GM12878 (cell line): ENCODE measurements around the gene CARD10. TPM values are rescaled to one million over a fixed set of nuclear protein-coding genes. Genes with fewer than 3 reads are reported as not detected.

Experiments used
- ATAC-seq: fragments of 200-7000 bp; cut with Tn5 transposase; 3 replicates; pipeline ENCODE4 v1.9.1; 2020; ENCODE audit warnings: mild to moderate bottlenecking, moderate library complexity
- BruUV-seq: library from RNA; stranded (reverse); fragments of 400-500 nt; replicated peaks from 2 replicates; lab custom pipeline; 2021; lab: Mats Ljungman, UMichigan
- CTCF ChIA-PET: fragments of 300-600 bp; sonication (Branson Sonifier 250); formaldehyde crosslinking; extraction: SDS; loops from one replicate; lab custom pipeline; 2021; ENCODE audit warnings: inconsistent platforms; lab: Yijun Ruan, JAX
- POLR2A ChIA-PET: fragments of 350-600 bp; formaldehyde crosslinking; extraction: SDS; loops from one replicate; lab custom pipeline; 2021; ENCODE audit warnings: inconsistent platforms; lab: Charles Lee
- RAD21 ChIA-PET: fragments of 300-600 bp; sonication (Branson Sonifier 250); formaldehyde crosslinking; loops from one replicate; lab custom pipeline; 2023; ENCODE audit warnings: antibody characterized with exemption; ENCODE audit not compliant: unreplicated experiment; lab: Charles Lee
- SMC1A ChIA-PET: fragments of 300-600 bp; sonication (Branson Sonifier 250); formaldehyde crosslinking; loops from one replicate; lab custom pipeline; 2023; ENCODE audit not compliant: unreplicated experiment, uncharacterized antibody; lab: Charles Lee
- DNase-seq: peaks from one replicate; pipeline ENCODE4 v3.0.0-alpha.2; 2011; ENCODE audit warnings: low read depth, low spot score
- FAIRE-seq: peaks from 3 replicates; lab custom pipeline; 2011; peaks lifted over from hg19 to GRCh38; lab: Jason Lieb, UNC
- H2AFZ ChIP-seq: 2 replicates; pipeline ENCODE4 v1.6.0; 2011; ENCODE audit warnings: low read depth, low read length, control low read depth; ENCODE audit not compliant: control insufficient read depth
- H3K27ac ChIP-seq: 2 replicates; pipeline ENCODE4 v1.5.1; 2011; ENCODE audit warnings: control low read depth; ENCODE audit not compliant: control insufficient read depth, insufficient read depth
- H3K27me3 ChIP-seq, 2 experiments: replicated peaks in 1 of 2; 2 replicates each; pipeline versions ENCODE4 v1.6.0 to v1.6.1; 2011; ENCODE audit warnings: low read length in 1 of 2; ENCODE audit not compliant: control insufficient read depth in 2 of 2, insufficient read depth in 2 of 2
- H3K36me3 ChIP-seq, 2 experiments: 2 replicates each; pipeline ENCODE4 v1.5.1; 2011; ENCODE audit warnings: low read length in 1 of 2; ENCODE audit not compliant: control insufficient read depth in 2 of 2, insufficient read depth in 2 of 2
- H3K4me1 ChIP-seq: 2 replicates; pipeline ENCODE4 v1.6.1; 2011; ENCODE audit warnings: mild to moderate bottlenecking, low read length, moderate library complexity, mixed read lengths; ENCODE audit not compliant: control insufficient read depth, insufficient read depth
- H3K4me2 ChIP-seq: 2 replicates; pipeline ENCODE4 v1.6.0; 2011; ENCODE audit warnings: control low read depth; ENCODE audit not compliant: control insufficient read depth, insufficient read depth
- H3K4me3 ChIP-seq: fragments of 200-600 bp; sonication (generic); 2 replicates; pipeline ENCODE4 v1.5.1; 2016
- H3K79me2 ChIP-seq: 2 replicates; pipeline ENCODE4 v1.6.0; 2011; ENCODE audit warnings: low read length; ENCODE audit not compliant: control insufficient read depth, insufficient read depth
- H3K9ac ChIP-seq: 2 replicates; pipeline ENCODE4 v1.8.0; 2011; ENCODE audit warnings: low read length, control low read depth, mixed read lengths; ENCODE audit not compliant: control insufficient read depth, insufficient read depth
- H3K9me3 ChIP-seq: replicated peaks from 3 replicates; pipeline ENCODE4 v1.5.1; 2011; ENCODE audit warnings: mild to moderate bottlenecking, low read length; ENCODE audit not compliant: control insufficient read depth, insufficient read depth
- H4K20me1 ChIP-seq: 2 replicates; pipeline ENCODE4 v1.6.0; 2011; ENCODE audit not compliant: control insufficient read depth, insufficient read depth
- BHLHE40 ChIP-seq, 2 experiments: fragments of 450-650 bp in 1 of 2; IDR thresholded peaks; 2 replicates each; pipeline ENCODE4 v1.6.1; 2011 to 2017; ENCODE audit warnings: low read depth in 2 of 2, borderline replicate concordance in 1 of 2, improper control_type of control experiment in 1 of 2, low read length in 1 of 2, mild to moderate bottlenecking in 1 of 2
- CREB1 ChIP-seq: IDR thresholded peaks from 2 replicates; pipeline ENCODE4 v1.6.1; 2012; ENCODE audit warnings: low read depth, mild to moderate bottlenecking, inconsistent platforms
- E4F1 ChIP-seq: fragments of 450-650 bp; IDR thresholded peaks from 2 replicates; pipeline ENCODE4 v1.6.1; 2018; ENCODE audit warnings: borderline replicate concordance, mild to moderate bottlenecking; ENCODE audit not compliant: partially characterized antibody
- EZH2 ChIP-seq: IDR thresholded peaks from 2 replicates; pipeline ENCODE4 v1.6.1; 2012; ENCODE audit warnings: low read depth, mild to moderate bottlenecking, control low read depth, inconsistent platforms, low read length, borderline replicate concordance; ENCODE audit not compliant: control insufficient read depth
- FOXK2 ChIP-seq: fragments of 450-650 bp; IDR thresholded peaks from 2 replicates; pipeline ENCODE4 v1.6.1; 2017; ENCODE audit warnings: mild to moderate bottlenecking, moderate library complexity
- MTA3 ChIP-seq: IDR thresholded peaks from 2 replicates; pipeline ENCODE4 v1.6.1; 2012; ENCODE audit warnings: low read length, inconsistent platforms, borderline replicate concordance
- NR2C2 ChIP-seq: IDR thresholded peaks from 2 replicates; pipeline ENCODE4 v1.6.1; 2011; ENCODE audit warnings: borderline replicate concordance, low read depth; ENCODE audit not compliant: control insufficient read depth, insufficient read length
- POLR2AphosphoS2 ChIP-seq: IDR thresholded peaks from 2 replicates; pipeline ENCODE4 v1.6.1; 2011; ENCODE audit warnings: low read depth, mild to moderate bottlenecking, low read length, improper control_type of control experiment, moderate library complexity
- RUNX3 ChIP-seq: IDR thresholded peaks from 2 replicates; pipeline ENCODE4 v1.6.1; 2012; ENCODE audit warnings: low read length, inconsistent platforms
- SIN3A ChIP-seq: IDR thresholded peaks from 2 replicates; pipeline ENCODE4 v1.6.1; 2012; ENCODE audit warnings: low read depth, low read length, improper control_type of control experiment
- SIX5 ChIP-seq: IDR thresholded peaks from 2 replicates; pipeline ENCODE4 v1.6.1; 2011; ENCODE audit warnings: mild to moderate bottlenecking, low read depth, low read length, moderate library complexity; ENCODE audit not compliant: severe bottlenecking
- ZSCAN29 ChIP-seq: fragments of 450-650 bp; IDR thresholded peaks from 2 replicates; pipeline ENCODE4 v1.6.1; 2017; ENCODE audit warnings: mild to moderate bottlenecking, moderate library complexity
- WGBS: methylation state at CpG from one replicate; pipeline ENCODE4 v1.1.6; 2016; ENCODE audit warnings: low lambda C conversion rate; ENCODE audit not compliant: insufficient replicate concordance, insufficient coverage; ENCODE audit errors: missing lambda C conversion rate; 5-methylcytosine and 5-hydroxymethylcytosine counted together
- in situ Hi-C: fragments of 300-500 bp; cut with MboI; formaldehyde crosslinking; loops from 9 replicates; pipeline ENCODE4 v1.14.3; 2018; ENCODE audit warnings: mixed read lengths
- intact Hi-C: fragments of 100-400 bp; cut with micrococcal nuclease; formaldehyde crosslinking; loops from one replicate; pipeline ENCODE4 v1.14.2; 2022; ENCODE audit not compliant: unreplicated experiment
- polyA plus RNA-seq, 11 experiments: library from polyadenylated mRNA; depleted of rRNA in 4 of 11; unstranded in 6 of 11; stranded (reverse) in 5 of 11; fragments of >200 nt; fragmentation: Nextera tagmentation in 4 of 11; fragmentation: Illumina TruSeq in 1 of 11; extraction: Ambion mirVana in 4 of 11; extraction: Trizol in 1 of 11; gene quantifications; 1 replicate in 1 of 11; 2 replicates in 10 of 11; pipeline versions ENCODE4 v1.2.1 to v1.2.3, GENCODE V29; 2011 to 2016; ENCODE audit warnings: inconsistent platforms in 2 of 11, missing spikeins in 2 of 11, low read depth in 1 of 11
- total RNA-seq, 4 experiments: library from RNA; depleted of rRNA in 3 of 4; stranded (reverse); fragments of >200 nt in 3 of 4; fragmentation: Illumina TruSeq in 1 of 4; extraction: Trizol in 1 of 4; gene quantifications; 2 replicates each; pipeline versions ENCODE4 v1.2.1 to v1.2.3, GENCODE V29; 2013 to 2021
- TF ChIP-seq, protein P1 (sequence below): IDR thresholded peaks from 2 replicates; pipeline ENCODE4 v1.6.1; 2012; ENCODE audit warnings: low read length, inconsistent platforms
- TF ChIP-seq, protein P2 (sequence below): fragments of 150-350 bp; IDR thresholded peaks from 2 replicates; pipeline ENCODE4 v1.6.1; 2014; ENCODE audit warnings: mild to moderate bottlenecking, low read depth, low read length
- TF ChIP-seq, protein P3 (sequence below): fragments of 450-650 bp; formaldehyde crosslinking; IDR thresholded peaks from 2 replicates; pipeline ENCODE4 v1.4.0; 2022; ENCODE audit warnings: mild to moderate bottlenecking, moderate library complexity

Gene CARD10
- total and polyA plus RNA-seq, 10 of the 15 experiments (the other 5 are each of a cell fraction or from before 2014, with no cell fraction given): 0.08 to 0.10 (median 0.10) TPM; not detected in 7

- Histone ChIP-seq H3K79me2 (no peaks in the 10 kb centered on the region), H3K4me1 (no peaks in the 10 kb centered on the region), H3K9me3 (no peaks in the 10 kb centered on the region), H3K27ac (no peak overlapping the region), H2AFZ (no peak overlapping the region), H3K9ac (no peak overlapping the region), H3K4me3 (no peak overlapping the region), H3K36me3 (no peaks in the 10 kb centered on the region), H4K20me1 (no peaks in the 10 kb centered on the region), H3K4me2 (no peak overlapping the region), H3K27me3 (peaks cover 0 to 3% of the 10 kb centered on the region in 2 experiments; a peak in 2 of 4 replicates)
- POLR2A ChIA-PET: no interaction called here
- no TSS peak for BruUV-seq
- RAD21 ChIA-PET: no interaction called here
- intact Hi-C loops: no loop called here
- WGBS: 25% methylated on average over 7 of the region's 11 CpGs
- FAIRE-seq (no peak), DNase-seq (no peak), ATAC-seq (no peak)
- in situ Hi-C loops: no loop called here
- SMC1A ChIA-PET: no interaction called here
- CTCF ChIA-PET: no interaction called here
- TF ChIP-seq CREB1 (no peak), SIX5 (no peak), RUNX3 (no peak), EZH2 (no peak), E4F1 (no peak), ZSCAN29 (no peak), SIN3A (no peak), FOXK2 (no peak), MTA3 (no peak), NR2C2 (no peak), BHLHE40 (IDR thresholded peaks at IDR 0.05; ENCODE audit: borderline replicate concordance in 1 of 2, low read depth in 2 of 2, low read length in 1 of 2) (no peak), POLR2AphosphoS2 (no peak)
- TF ChIP-seq, protein P1, sequence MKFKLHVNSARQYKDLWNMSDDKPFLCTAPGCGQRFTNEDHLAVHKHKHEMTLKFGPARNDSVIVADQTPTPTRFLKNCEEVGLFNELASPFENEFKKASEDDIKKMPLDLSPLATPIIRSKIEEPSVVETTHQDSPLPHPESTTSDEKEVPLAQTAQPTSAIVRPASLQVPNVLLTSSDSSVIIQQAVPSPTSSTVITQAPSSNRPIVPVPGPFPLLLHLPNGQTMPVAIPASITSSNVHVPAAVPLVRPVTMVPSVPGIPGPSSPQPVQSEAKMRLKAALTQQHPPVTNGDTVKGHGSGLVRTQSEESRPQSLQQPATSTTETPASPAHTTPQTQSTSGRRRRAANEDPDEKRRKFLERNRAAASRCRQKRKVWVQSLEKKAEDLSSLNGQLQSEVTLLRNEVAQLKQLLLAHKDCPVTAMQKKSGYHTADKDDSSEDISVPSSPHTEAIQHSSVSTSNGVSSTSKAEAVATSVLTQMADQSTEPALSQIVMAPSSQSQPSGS: no peak
- TF ChIP-seq, protein P2, sequence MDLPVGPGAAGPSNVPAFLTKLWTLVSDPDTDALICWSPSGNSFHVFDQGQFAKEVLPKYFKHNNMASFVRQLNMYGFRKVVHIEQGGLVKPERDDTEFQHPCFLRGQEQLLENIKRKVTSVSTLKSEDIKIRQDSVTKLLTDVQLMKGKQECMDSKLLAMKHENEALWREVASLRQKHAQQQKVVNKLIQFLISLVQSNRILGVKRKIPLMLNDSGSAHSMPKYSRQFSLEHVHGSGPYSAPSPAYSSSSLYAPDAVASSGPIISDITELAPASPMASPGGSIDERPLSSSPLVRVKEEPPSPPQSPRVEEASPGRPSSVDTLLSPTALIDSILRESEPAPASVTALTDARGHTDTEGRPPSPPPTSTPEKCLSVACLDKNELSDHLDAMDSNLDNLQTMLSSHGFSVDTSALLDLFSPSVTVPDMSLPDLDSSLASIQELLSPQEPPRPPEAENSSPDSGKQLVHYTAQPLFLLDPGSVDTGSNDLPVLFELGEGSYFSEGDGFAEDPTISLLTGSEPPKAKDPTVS: no peak
- TF ChIP-seq, protein P3, sequence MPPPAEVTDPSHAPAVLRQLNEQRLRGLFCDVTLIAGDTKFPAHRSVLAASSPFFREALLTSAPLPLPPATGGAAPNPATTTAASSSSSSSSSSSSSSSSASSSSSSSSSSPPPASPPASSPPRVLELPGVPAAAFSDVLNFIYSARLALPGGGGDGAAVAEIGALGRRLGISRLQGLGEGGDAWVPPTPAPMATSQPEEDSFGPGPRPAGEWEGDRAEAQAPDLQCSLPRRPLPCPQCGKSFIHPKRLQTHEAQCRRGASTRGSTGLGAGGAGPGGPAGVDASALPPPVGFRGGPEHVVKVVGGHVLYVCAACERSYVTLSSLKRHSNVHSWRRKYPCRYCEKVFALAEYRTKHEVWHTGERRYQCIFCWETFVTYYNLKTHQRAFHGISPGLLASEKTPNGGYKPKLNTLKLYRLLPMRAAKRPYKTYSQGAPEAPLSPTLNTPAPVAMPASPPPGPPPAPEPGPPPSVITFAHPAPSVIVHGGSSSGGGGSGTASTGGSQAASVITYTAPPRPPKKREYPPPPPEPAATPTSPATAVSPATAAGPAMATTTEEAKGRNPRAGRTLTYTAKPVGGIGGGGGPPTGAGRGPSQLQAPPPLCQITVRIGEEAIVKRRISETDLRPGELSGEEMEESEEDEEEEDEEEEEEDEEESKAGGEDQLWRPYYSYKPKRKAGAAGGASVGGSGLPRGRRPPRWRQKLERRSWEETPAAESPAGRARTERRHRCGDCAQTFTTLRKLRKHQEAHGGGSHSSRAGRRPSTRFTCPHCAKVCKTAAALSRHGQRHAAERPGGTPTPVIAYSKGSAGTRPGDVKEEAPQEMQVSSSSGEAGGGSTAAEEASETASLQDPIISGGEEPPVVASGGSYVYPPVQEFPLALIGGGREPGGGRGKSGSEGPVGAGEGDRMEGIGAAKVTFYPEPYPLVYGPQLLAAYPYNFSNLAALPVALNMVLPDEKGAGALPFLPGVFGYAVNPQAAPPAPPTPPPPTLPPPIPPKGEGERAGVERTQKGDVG (CRISPR knock-in tag): no peak
Measured at GRCh38 chr22:37503850-37504249, 15.4 kb downstream of the CARD10 start.
